Measurements from ENCODE around the gene TMEM245. TPM values are rescaled to one million over a fixed set of nuclear protein-coding genes. Genes with fewer than 3 reads are reported as not detected.
A peak's percentile ranks its signal among the peaks of the same experiment; 100 is the strongest.

Gene TMEM245
- total RNA-seq, 1 experiment from 2014 or later = 43.9 TPM

DNA sequence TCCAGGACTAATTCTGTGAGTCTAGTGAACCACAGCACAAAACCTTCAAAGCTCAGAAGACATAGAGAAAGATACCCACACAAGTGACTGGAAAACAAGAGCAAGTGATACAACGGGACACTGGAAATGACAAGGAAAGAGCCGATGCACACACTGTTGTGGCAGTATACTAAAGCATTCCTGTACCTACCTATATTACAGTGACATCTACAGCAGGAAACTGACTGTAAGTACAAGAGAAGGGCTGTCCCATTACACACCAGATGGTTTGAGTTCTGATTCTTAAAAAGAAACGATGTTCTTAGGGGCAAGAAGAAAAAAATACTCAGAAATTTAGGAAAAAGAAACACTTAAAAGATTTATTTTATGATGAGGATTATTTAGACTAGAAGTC is 18.5 kb downstream of the TMEM245 start:
- no peak for DNase-seq (ENCODE audit: low read depth)

- DNase-seq (ENCODE audit: low read depth) = no peak
Observed at GRCh38 chr9:109100543-109101201, 19.1 kb downstream of the TMEM245 start.

DNA sequence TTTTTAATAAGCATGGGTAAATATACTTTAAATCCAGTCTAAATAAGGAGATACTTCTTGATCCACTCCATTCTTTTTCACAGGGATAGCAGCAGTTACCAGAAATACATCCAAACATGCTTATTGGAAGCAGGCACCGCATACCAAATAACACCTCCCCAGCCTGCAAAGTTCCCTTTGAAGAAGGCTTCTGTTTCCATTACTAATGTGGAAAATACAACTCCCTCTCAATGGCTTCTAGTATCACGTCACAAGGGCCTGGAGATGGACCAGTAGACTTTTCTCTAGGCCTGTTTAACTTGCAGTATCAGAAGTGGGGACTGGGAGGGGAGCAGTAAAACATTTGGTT is 20.8 kb downstream of the TMEM245 start:
- no peak for DNase-seq (ENCODE audit: low read depth)

GRCh38 chr9:109098171-109098959 is 21.4 kb downstream of the TMEM245 start:
- peak; percentile 65 for DNase-seq (ENCODE audit: low read depth)

- no peak for DNase-seq (ENCODE audit: low read depth)
Observed at GRCh38 chr9:109097146-109097545, 22.6 kb downstream of the TMEM245 start.

DNA sequence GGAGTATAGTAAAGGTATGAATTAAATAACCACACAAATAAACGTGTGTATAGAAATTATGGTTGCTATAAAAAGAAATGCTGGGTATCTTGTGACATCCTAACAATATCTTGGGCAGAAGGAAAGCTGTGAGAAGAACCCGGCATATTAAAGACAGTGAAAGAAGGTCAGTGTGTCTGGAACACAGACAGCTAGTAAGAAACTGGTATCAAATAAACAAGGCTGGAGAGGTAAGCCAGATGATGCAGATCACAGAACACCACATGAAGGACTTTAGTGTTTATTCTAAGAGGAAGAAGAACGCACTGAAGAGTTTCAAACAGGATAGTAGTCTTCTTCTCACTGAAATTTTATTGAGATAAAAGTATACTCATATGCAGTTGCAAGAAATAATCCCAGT is 24.4 kb downstream of the TMEM245 start:
- no peak for DNase-seq (ENCODE audit: low read depth)

DNA sequence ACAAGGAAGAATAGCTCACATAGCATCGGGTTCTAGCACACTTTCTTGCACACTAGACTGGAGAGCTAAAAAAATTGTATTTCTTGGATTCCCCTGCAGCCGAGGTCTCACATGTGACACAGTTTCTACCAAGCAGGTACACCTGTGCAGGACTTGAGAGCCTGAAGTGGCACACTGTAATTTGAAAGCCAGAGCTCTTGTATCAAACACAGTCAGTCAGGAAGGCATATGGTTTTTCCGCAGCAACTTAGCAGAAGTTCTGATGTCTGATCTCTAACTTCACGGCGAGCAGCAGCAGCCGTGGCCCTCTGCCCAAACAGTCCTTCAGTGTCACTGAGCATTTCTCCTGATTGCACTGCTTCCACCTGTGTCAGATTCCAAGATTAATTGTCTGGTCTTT is 25.5 kb downstream of the TMEM245 start:
- DNase-seq (ENCODE audit: low read depth) = no peak

DNA sequence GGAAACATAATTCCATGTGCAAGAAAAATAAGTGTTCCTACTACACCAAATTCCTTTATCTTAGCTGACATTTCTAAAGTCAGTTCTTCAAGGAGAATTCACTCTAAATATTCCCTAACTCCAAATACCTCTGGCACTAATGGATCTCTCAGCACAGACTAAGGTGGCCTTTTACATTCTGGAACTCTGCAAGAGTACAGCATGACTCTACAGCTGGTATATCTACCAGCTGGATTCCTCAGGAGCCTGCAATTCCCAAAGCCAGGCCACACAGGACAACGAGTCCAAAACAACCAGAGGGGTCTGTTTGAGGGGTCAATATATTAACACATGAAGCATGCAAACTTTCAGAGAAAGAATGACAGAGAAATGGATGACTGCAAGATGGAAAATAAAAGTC is 27.2 kb downstream of the TMEM245 start:
- no peak for DNase-seq (ENCODE audit: low read depth)

DNA sequence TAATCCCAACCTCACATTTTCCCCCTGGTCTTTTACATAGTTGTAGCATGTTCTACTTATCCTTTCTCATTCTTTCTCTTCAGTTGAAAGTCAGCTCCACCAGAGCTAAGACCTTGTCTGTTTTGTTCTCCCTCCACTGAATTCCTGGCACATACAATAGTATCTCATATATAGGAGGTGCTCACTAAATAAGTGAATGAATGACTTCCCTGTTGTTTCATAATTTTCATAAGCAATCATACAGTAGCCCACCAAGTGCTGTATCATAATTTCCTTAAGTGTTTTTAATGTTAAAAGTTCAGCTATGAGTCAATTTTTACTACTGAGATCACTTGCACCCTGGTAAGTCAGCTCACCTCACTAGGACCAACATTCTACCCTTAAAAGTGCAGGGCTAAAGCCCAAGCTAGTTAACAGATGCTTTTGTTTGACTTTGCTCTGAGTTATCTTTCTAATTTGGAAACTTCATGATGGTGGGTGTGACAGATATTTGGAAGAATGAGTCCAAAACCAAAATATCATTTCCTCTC is 27.6 kb downstream of the TMEM245 start:
- no peak for DNase-seq (ENCODE audit: low read depth)

GRCh38 chr9:109088221-109088620 is 31.5 kb downstream of the TMEM245 start:
- DNase-seq (ENCODE audit: low read depth) = no peak

GRCh38 chr9:109087795-109088194 is 32.0 kb downstream of the TMEM245 start:
- no peak for DNase-seq (ENCODE audit: low read depth)

- DNase-seq (ENCODE audit: low read depth) = peak; percentile 22
Observed at GRCh38 chr9:109086221-109086620, 33.5 kb downstream of the TMEM245 start.

DNA sequence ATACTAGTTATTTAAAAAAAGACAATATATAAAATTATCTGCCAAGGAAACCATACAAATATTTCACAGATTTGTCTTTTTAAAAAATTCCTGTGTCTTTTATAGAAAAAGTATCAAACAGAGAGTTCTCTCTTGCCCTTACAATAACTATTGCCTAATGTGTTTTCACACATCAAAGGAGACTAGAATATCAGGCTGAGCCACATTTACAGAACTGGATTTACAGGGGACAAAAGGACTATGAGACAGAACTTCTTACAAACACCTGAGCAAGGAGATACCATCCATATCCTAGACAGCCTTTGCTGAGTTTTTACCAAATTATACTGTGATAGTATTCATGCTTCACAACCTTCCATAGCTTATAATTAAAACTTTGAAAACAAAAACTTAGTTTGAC is 34.2 kb downstream of the TMEM245 start:
- no peak for DNase-seq (ENCODE audit: low read depth)

GRCh38 chr9:109083813-109084405 is 35.8 kb downstream of the TMEM245 start:
- no peak for DNase-seq (ENCODE audit: low read depth)

- DNase-seq (ENCODE audit: low read depth) = no peak
Observed at GRCh38 chr9:109083141-109083540, 36.6 kb downstream of the TMEM245 start.

DNA sequence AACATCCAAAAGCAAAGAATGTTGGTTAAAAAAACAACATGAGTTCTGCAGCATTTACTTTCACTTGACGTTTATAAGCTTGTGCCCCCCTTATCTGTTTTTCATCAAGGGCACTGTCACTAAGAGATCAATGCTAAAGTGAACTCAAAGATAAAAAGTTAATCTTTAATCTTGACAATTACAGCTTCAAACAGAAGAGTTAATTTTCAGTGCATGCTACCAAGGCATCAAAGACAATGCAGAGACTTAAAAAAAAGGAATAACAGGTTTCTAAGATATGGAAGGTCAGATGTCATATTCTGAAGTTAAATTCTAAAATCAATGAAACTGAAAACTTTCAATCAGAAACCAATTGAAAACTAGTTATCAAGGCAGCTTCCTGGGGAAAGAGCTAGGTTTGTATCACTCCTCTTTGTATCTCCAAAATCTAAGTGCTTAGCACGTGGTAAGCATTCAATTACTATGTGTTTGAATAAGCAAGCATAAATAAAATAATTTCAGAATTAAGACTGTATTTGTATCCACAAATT is 37.6 kb downstream of the TMEM245 start:
- no peak for DNase-seq (ENCODE audit: low read depth)

- DNase-seq (ENCODE audit: low read depth) = no peak
Observed at GRCh38 chr9:109074236-109074889, 45.4 kb downstream of the TMEM245 start.

- DNase-seq (ENCODE audit: low read depth) = no peak
Observed at GRCh38 chr9:109072821-109073435, 46.8 kb downstream of the TMEM245 start.

DNA sequence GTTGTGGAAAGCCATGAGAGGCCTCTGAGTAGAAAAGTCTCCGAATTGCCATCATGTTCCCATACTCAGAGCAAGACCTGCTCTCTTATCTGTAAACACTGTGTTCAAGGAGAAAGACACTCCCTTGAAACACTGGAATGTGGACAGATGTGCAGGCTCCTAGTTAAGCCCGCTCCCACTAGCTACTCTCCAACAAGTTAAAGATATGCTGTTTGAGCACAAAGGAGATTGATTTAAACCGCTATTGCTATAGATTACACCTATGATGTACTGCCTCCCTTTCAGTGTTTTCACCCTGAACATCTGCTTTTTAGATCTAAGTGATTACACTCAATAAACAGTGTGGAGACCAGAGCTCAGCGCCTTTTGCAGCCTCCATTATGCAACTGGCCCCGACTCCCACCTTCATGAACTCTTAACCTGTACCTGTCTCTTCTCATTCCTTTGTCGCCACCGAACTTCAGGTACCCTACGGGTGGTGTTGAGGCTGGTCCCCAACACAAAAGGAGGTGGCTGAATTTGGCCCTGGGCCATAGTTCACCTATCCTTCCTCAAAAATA is 47.5 kb downstream of the TMEM245 start:
- DNase-seq (ENCODE audit: low read depth) = no peak

GRCh38 chr9:109068764-109069163 is 51.0 kb downstream of the TMEM245 start:
- no peak for DNase-seq (ENCODE audit: low read depth)

- DNase-seq (ENCODE audit: low read depth) = peak; percentile 17
Observed at GRCh38 chr9:109064963-109065702, 54.6 kb downstream of the TMEM245 start.
